ENCODE measurements around the gene TRAF2.

The TRAF2 gene

GRCh38 chr9:136964171-136964689 is 77.9 kb downstream of the TRAF2 start:
- DNase-seq, result no peak

- no peak for DNase-seq
These were observed 78.6 kb downstream of the TRAF2 start for GRCh38 chr9:136964833-136965422.

- DNase-seq, result no peak
These were observed 79.6 kb downstream of the TRAF2 start for GRCh38 chr9:136965771-136966484.

- DNase-seq, result no peak
These were observed 82.2 kb downstream of the TRAF2 start for GRCh38 chr9:136968333-136969127.

GRCh38 chr9:136969150-136969549 is 82.8 kb downstream of the TRAF2 start:
- DNase-seq, result no peak

- DNase-seq, result no peak
These were observed 83.5 kb downstream of the TRAF2 start for GRCh38 chr9:136969774-136970173.

- DNase-seq, result no peak
These were observed 84.0 kb downstream of the TRAF2 start for GRCh38 chr9:136970361-136970760.

GRCh38 chr9:136971746-136972145 is 85.4 kb downstream of the TRAF2 start:
- no peak for DNase-seq

- no peak for DNase-seq
These were observed 86.0 kb downstream of the TRAF2 start for GRCh38 chr9:136972335-136972734.

GRCh38 chr9:136972743-136973142 is 86.4 kb downstream of the TRAF2 start:
- DNase-seq, result no peak

GRCh38 chr9:136973618-136974617 is 87.6 kb downstream of the TRAF2 start:
- DNase-seq, result no peak

- no peak for DNase-seq
These were observed 88.7 kb downstream of the TRAF2 start for GRCh38 chr9:136974817-136975535.

- peak in 1 of 2 donors; percentile 12 for DNase-seq
These were observed 89.3 kb downstream of the TRAF2 start for GRCh38 chr9:136975644-136976043.

Data from bone marrow (tissue), 2 donors.